ENCODE data around the gene MMP24.

GRCh38 chr20:35235881-35236280 is 9.4 kb downstream of the MMP24 start:
- TF ChIP-seq CTCF (IDR thresholded peaks at IDR 0.05; ENCODE audit: poor library complexity) (no peak), EZH2 (IDR thresholded peaks at IDR 0.05; ENCODE audit: borderline replicate concordance) (no peak)
